ENCODE data around the gene GALNT7.

- TF ChIP-seq NKX3-1 (CRISPR knock-in tag; IDR thresholded peaks at IDR 0.05) (no peak), HOXD1 (CRISPR knock-in tag; IDR thresholded peaks at IDR 0.05) (no peak), KDM5A (IDR thresholded peaks at IDR 0.05; ENCODE audit: borderline replicate concordance, low read length) (no peak), ELF4 (CRISPR knock-in tag; IDR thresholded peaks at IDR 0.05; ENCODE audit: borderline replicate concordance) (no peak), HES4 (CRISPR knock-in tag; IDR thresholded peaks at IDR 0.05; ENCODE audit: borderline replicate concordance) (no peak), EHMT2 (IDR thresholded peaks at IDR 0.05; ENCODE audit: borderline replicate concordance, low read depth, low read length) (no peak), SMAD1 (CRISPR knock-in tag; IDR thresholded peaks at IDR 0.05; ENCODE audit: borderline replicate concordance, low read depth) (no peak), EP300 (IDR thresholded peaks at IDR 0.05; ENCODE audit: low read depth in 2 of 2, low read length in 2 of 2) (no peak), EP300 (CRISPR knock-in tag; IDR thresholded peaks at IDR 0.05; ENCODE audit: borderline replicate concordance) (no peak), CTCF (CRISPR knock-in tag; IDR thresholded peaks at IDR 0.05) (no peak), FOXP4 (CRISPR knock-in tag; IDR thresholded peaks at IDR 0.05) (no peak), FIP1L1 (IDR thresholded peaks at IDR 0.05; ENCODE audit: borderline replicate concordance, insufficient read depth, low read depth, low read length) (no peak)
- TF ChIP-seq, protein P1, sequence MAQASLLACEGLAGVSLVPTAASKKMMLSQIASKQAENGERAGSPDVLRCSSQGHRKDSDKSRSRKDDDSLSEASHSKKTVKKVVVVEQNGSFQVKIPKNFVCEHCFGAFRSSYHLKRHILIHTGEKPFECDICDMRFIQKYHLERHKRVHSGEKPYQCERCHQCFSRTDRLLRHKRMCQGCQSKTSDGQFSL (CRISPR knock-in tag; IDR thresholded peaks at IDR 0.05), result no peak
- TF ChIP-seq, protein P2, sequence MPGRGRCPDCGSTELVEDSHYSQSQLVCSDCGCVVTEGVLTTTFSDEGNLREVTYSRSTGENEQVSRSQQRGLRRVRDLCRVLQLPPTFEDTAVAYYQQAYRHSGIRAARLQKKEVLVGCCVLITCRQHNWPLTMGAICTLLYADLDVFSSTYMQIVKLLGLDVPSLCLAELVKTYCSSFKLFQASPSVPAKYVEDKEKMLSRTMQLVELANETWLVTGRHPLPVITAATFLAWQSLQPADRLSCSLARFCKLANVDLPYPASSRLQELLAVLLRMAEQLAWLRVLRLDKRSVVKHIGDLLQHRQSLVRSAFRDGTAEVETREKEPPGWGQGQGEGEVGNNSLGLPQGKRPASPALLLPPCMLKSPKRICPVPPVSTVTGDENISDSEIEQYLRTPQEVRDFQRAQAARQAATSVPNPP (CRISPR knock-in tag; IDR thresholded peaks at IDR 0.05), result no peak
These were observed 6.0 kb downstream of the GALNT7 start for GRCh38 chr4:173174594-173175012.

All from HepG2 (cell line).